Measurements from ENCODE around the gene MPP3. TPM values are rescaled to one million over a fixed set of nuclear protein-coding genes. Genes with fewer than 3 reads are reported as not detected.

MPP3 gene
- total RNA-seq, 1 experiment from 2014 or later = 11.3 TPM

- CTCF ChIA-PET = interaction anchor here (5.7 kb wide), 1 partner anchor 78 kb away, joined by 41 read pairs; the partner anchor contains the start of gene CD300LG
- TF ChIP-seq ZNF512 (CRISPR knock-in tag; IDR thresholded peaks at IDR 0.05; ENCODE audit: borderline replicate concordance) (no peak), JUN (CRISPR knock-in tag; IDR thresholded peaks at IDR 0.05) (no peak), PRDM15 (CRISPR knock-in tag; IDR thresholded peaks at IDR 0.05) (no peak), ZBTB43 (CRISPR knock-in tag; IDR thresholded peaks at IDR 0.05) (no peak)
- no peak overlapping the region for H3K4me3 Mint-ChIP-seq
These were observed 64.0 kb downstream of the MPP3 start for GRCh38 chr17:43768943-43769342.

GRCh38 chr17:43768382-43768781 lies 64.6 kb downstream of the MPP3 start:
- no peak overlapping the region for H3K4me3 Mint-ChIP-seq
- H3K36me3 Mint-ChIP-seq = peaks cover 37% of the 10 kb centered on the region
- POLR2A ChIA-PET = no interaction called here
- H3K9me3 Mint-ChIP-seq = no peaks in the 10 kb centered on the region
- peaks cover 2% of the 10 kb centered on the region; the same call in 1 of the 2 replicates for H3K4me1 Mint-ChIP-seq
- ATAC-seq (no peak), DNase-seq (ENCODE audit: low spot score) (no peak)
- H3K27me3 Mint-ChIP-seq (ENCODE audit: low read depth) = no peaks in the 10 kb centered on the region
- CTCF ChIA-PET = interaction anchor here (1.6 to 5.7 kb wide), 2 partner anchors 78 to 95 kb away, joined by 4 to 41 read pairs; partner anchors contain the start of gene CD300LG
- no peak overlapping the region for H3K27ac Mint-ChIP-seq
- no peak for TF ChIP-seq ZBTB21 (CRISPR knock-in tag; IDR thresholded peaks at IDR 0.05; ENCODE audit: borderline replicate concordance)
- no peak for TF ChIP-seq HMGXB4 (CRISPR knock-in tag; IDR thresholded peaks at IDR 0.05)
- no peak for TF ChIP-seq ARID4B (CRISPR knock-in tag; IDR thresholded peaks at IDR 0.05; ENCODE audit: borderline replicate concordance)
- no peak for TF ChIP-seq JAZF1 (CRISPR knock-in tag; IDR thresholded peaks at IDR 0.05)
- TF ChIP-seq SOX15 (CRISPR knock-in tag; IDR thresholded peaks at IDR 0.05) = no peak
- no peak for TF ChIP-seq TEAD4 (CRISPR knock-in tag; IDR thresholded peaks at IDR 0.05)
- TF ChIP-seq CREM (CRISPR knock-in tag; IDR thresholded peaks at IDR 0.05) = no peak
- TF ChIP-seq TP53 (CRISPR knock-in tag; IDR thresholded peaks at IDR 0.05) = no peak
- TF ChIP-seq NR2C2 (CRISPR knock-in tag; IDR thresholded peaks at IDR 0.05) = no peak

More at GRCh38 chr17:43768943-43769342, 64.0 kb downstream of the MPP3 start:
- Mint-ChIP-seq H3K27me3 (ENCODE audit: low read depth) (no peaks in the 10 kb centered on the region), H3K27ac (no peak overlapping the region), H3K9me3 (no peaks in the 10 kb centered on the region), H3K36me3 (peaks cover 40% of the 10 kb centered on the region), H3K4me1 (peaks cover 2% of the 10 kb centered on the region; the same call in 1 of the 2 replicates)
- ATAC-seq (no peak), DNase-seq (ENCODE audit: low spot score) (no peak)
- POLR2A ChIA-PET = no interaction called here
